DND-41 (cell line): ENCODE measurements around the gene FOXRED2.

ENCODE experiments used
- ATAC-seq: fragments of 200-7000 bp; cut with Tn5 transposase; 3 replicates; pipeline ENCODE4 v1.9.1; 2021; ENCODE audit warnings: low read depth; ENCODE audit not compliant: insufficient read depth
- DNase-seq: peaks from one replicate; pipeline ENCODE4 v3.0.0-alpha.2; 2020
- H2AFZ ChIP-seq: 2 replicates; pipeline ENCODE4 v1.6.0; 2012; ENCODE audit warnings: low read depth, low read length
- H3K27ac ChIP-seq: 2 replicates; pipeline ENCODE4 v1.5.1; 2012; ENCODE audit warnings: low read length, inconsistent platforms
- H3K27me3 ChIP-seq: fragments of 200-600 bp; sonication (generic); 2 replicates; pipeline ENCODE4 v1.6.0; 2012; ENCODE audit warnings: low read length, mild to moderate bottlenecking, inconsistent platforms; ENCODE audit not compliant: insufficient read depth, poor library complexity
- H3K36me3 ChIP-seq: 2 replicates; pipeline ENCODE4 v1.5.1; 2012; ENCODE audit warnings: low read length, inconsistent platforms; ENCODE audit not compliant: insufficient read depth
- H3K4me1 ChIP-seq: 2 replicates; pipeline ENCODE4 v1.5.1; 2012; ENCODE audit warnings: mild to moderate bottlenecking, low read length; ENCODE audit not compliant: insufficient read depth
- H3K4me2 ChIP-seq: 2 replicates; pipeline ENCODE4 v1.6.0; 2012; ENCODE audit warnings: mild to moderate bottlenecking, moderate library complexity, low read length, inconsistent platforms; ENCODE audit not compliant: insufficient read depth
- H3K4me3 ChIP-seq, 2 experiments: fragments of 200-600 bp in 1 of 2; shearing (Covaris generic) in 1 of 2; 2 replicates each; pipeline ENCODE4 v1.5.1; 2012 to 2016; ENCODE audit warnings: inconsistent platforms in 2 of 2, low read length in 2 of 2, mild to moderate bottlenecking in 2 of 2, low read depth in 1 of 2, moderate library complexity in 1 of 2
- H3K79me2 ChIP-seq: 2 replicates; pipeline ENCODE4 v1.6.0; 2012; ENCODE audit warnings: low read length, inconsistent platforms; ENCODE audit not compliant: insufficient read depth
- H3K9ac ChIP-seq: 2 replicates; pipeline ENCODE4 v1.6.0; 2012; ENCODE audit warnings: low read depth, mild to moderate bottlenecking, inconsistent platforms, low read length, moderate library complexity
- H3K9me3 ChIP-seq: 2 replicates; pipeline ENCODE4 v1.5.1; 2012; ENCODE audit warnings: low read length, moderate library complexity, mild to moderate bottlenecking, inconsistent platforms; ENCODE audit not compliant: insufficient read depth, severe bottlenecking
- H4K20me1 ChIP-seq: 2 replicates; pipeline ENCODE4 v1.6.0; 2012; ENCODE audit warnings: low read length; ENCODE audit not compliant: insufficient read depth
- CTCF ChIP-seq: IDR thresholded peaks from 2 replicates; pipeline ENCODE4 v1.5.1; 2012; ENCODE audit warnings: borderline replicate concordance, low read length, moderate library complexity, mild to moderate bottlenecking; ENCODE audit not compliant: poor library complexity, severe bottlenecking; ENCODE audit errors: extremely low read depth
- EZH2 ChIP-seq: IDR thresholded peaks from 3 replicates; pipeline ENCODE4 v1.6.1; 2012; ENCODE audit warnings: borderline replicate concordance, low read depth, mild to moderate bottlenecking, moderate library complexity, low read length, inconsistent platforms; ENCODE audit not compliant: severe bottlenecking

The FOXRED2 gene

DNA sequence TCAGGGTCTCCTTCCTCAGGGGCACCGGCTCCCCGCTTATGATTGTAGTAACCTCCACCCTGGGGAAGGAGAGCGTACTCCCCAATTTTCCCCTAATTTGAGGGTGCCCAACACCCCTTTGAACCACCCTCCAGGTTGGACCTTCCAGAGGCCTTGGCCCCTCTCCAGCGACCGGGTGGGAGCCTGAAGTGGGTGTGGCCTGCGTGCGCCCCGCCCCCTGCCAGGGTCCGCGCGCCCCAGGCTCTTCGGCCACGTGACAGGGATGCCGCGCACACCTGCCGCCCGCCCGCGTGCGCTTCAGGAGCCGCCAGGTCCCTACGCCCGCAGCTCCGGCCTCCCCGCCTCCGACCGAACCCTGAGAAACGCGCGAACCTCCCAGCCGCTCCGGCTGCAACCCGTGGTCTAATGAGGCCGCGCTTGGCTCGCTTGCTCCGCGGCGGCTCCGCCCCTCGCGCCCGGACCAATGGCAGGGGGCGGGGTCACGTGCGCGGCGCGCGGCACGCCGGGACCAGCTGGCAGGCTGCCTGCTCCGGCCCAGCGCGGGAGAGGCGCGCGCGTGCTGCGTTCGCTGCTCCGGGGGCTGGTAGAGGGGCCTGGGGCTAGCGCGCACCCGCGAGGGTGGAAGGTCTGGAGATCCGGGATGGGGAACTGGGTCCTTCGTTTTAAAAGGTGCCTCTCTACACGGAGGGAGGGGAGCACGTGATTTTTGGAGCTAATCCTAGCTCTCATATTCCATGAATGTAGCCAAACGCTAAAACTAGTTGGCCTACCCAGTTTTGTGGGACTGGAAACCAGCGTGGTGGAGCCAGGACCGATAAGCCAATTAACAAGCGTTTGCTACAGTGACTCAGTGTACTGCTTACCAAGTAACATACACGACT, at the start of gene FOXRED2:
Gene FOXRED2, minus strand, starts transcription at position 404 of the 881 bp plus-strand sequence. CDS start 618 bp downstream, outside the sequence.
- Histone ChIP-seq H4K20me1 (peaks cover 7% of the 10 kb centered on the region), H3K4me3 (peak within 1 kb of the TSS; percentile 55 to 87), H3K9me3 (no peaks in the 10 kb centered on the region), H3K4me1 (peaks cover 40% of the 10 kb centered on the region), H3K27me3 (no peaks in the 10 kb centered on the region), H3K9ac (peak within 1 kb of the TSS; percentile 87), H3K79me2 (peaks cover 41% of the 10 kb centered on the region), H2AFZ (peak within 1 kb of the TSS; percentile 86), H3K4me2 (peak within 1 kb of the TSS; percentile 89), H3K27ac (peak within 1 kb of the TSS; percentile 91), H3K36me3 (peaks cover 55% of the 10 kb centered on the region)
- ATAC-seq, result peak; percentile 86
- TF ChIP-seq CTCF (no peak), EZH2 (no peak)
- DNase-seq, result peak; percentile 93

DNA sequence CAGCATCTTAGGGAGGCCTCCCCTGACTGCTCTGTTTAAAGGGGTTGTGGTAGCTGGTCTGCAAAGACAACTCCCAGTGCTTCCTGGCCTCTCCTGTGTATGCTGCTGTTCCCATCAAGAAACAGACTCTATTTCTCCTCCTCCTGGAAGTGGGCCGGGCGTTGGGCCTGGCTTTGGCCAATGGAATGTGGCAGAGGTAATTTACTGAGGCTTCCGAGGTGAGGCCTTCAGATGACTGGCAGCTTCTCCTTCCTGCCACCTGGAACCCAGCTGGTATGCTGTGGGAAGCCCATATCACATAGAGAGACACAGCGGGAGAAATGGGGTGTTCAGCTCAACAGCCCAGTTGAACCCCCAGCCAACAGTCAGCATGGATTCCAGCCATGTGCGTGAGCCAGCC, 47.3 kb upstream of the FOXRED2 start:
- H3K9ac ChIP-seq, result no peak overlapping the region
- H4K20me1 ChIP-seq, result no peaks in the 10 kb centered on the region
- H3K9me3 ChIP-seq, result no peaks in the 10 kb centered on the region
- no peak overlapping the region for H3K27ac ChIP-seq
- 0 out of 2 replicates have a peak, but pooled peaks cover under 1% of the 10 kb centered on the region for H3K4me1 ChIP-seq
- no peak overlapping the region for H3K4me2 ChIP-seq
- ATAC-seq, result peak; percentile 42; the same call in 1 of the 3 replicates
- H3K79me2 ChIP-seq, result no peaks in the 10 kb centered on the region
- H3K27me3 ChIP-seq, result peaks cover 8% of the 10 kb centered on the region
- no peak overlapping the region for H3K4me3 ChIP-seq
- TF ChIP-seq CTCF (no peak), EZH2 (no peak)
- H3K36me3 ChIP-seq, result no peaks in the 10 kb centered on the region
- no peak for DNase-seq
- no peak overlapping the region for H2AFZ ChIP-seq

DNA sequence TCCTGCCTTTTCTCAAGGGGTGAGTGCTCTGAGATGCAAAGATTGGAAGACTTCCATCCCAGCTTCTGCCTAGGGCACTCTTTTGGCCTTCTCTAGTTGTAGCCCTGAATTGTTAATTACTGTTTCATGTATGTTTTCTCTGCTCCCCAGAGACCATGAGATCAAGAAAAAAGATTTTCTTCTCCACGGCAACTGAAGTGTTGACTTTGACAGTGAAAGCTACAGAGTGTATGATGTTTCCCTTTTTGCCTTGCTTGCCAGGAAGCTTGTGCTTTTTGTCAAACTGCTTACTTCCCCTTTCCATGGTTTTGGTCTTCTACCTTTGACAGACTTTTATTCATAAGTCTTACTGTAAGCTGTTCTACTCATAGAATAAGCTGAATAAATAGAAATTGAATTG, 45.4 kb upstream of the FOXRED2 start:
- no peak overlapping the region for H3K27ac ChIP-seq
- DNase-seq (no peak), ATAC-seq (no peak)
- H3K9ac ChIP-seq, result no peak overlapping the region
- H3K79me2 ChIP-seq, result no peaks in the 10 kb centered on the region
- no peaks in the 10 kb centered on the region for H3K36me3 ChIP-seq
- H3K4me2 ChIP-seq, result no peak overlapping the region
- H3K9me3 ChIP-seq, result no peaks in the 10 kb centered on the region
- H4K20me1 ChIP-seq, result no peaks in the 10 kb centered on the region
- TF ChIP-seq CTCF (no peak), EZH2 (no peak)
- 0 out of 2 replicates have a peak, but pooled peaks cover 4% of the 10 kb centered on the region for H3K4me1 ChIP-seq
- H2AFZ ChIP-seq, result no peak overlapping the region
- no peak overlapping the region for H3K4me3 ChIP-seq
- H3K27me3 ChIP-seq, result peaks cover 5% of the 10 kb centered on the region
